Fibroblast of the aortic adventitia (primary cell): Measurements from ENCODE around the gene RWDD1. TPM values are rescaled to one million over a fixed set of nuclear protein-coding genes. Genes with fewer than 3 reads are reported as not detected.

Experiments
- DNase-seq: peaks from one replicate; pipeline ENCODE4 v3.0.0-alpha.2; 2010; ENCODE audit warnings: low read depth
- H3K4me3 ChIP-seq: 2 replicates; pipeline ENCODE4 v1.5.1; 2011; ENCODE audit warnings: low read depth, mild to moderate bottlenecking, control low read depth, low read length, moderate library complexity
- CTCF ChIP-seq: IDR thresholded peaks from 2 replicates; pipeline ENCODE4 v1.5.1; 2011; ENCODE audit warnings: mild to moderate bottlenecking, low read length, control low read depth, inconsistent platforms; ENCODE audit not compliant: insufficient read depth
- total RNA-seq: library from RNA; depleted of rRNA; stranded (reverse); fragments of >200 nt; gene quantifications from 2 replicates; pipeline ENCODE4 v1.2.3, GENCODE V29; 2012; ENCODE audit warnings: low replicate concordance

The RWDD1 gene
- total RNA-seq, 1 donor: 66.9 TPM

- no peak for TF ChIP-seq CTCF
- DNase-seq: no peak
- H3K4me3 ChIP-seq: peak overlapping the region; percentile 22
These were observed 6.1 kb upstream of the RWDD1 start for GRCh38 chr6:116564921-116565872.

GRCh38 chr6:116568111-116568510 lies 3.2 kb upstream of the RWDD1 start:
- H3K4me3 ChIP-seq: no peak overlapping the region
- peak; percentile 33 for DNase-seq
- no peak for TF ChIP-seq CTCF

GRCh38 chr6:116568821-116569755 lies 2.2 kb upstream of the RWDD1 start:
- TF ChIP-seq CTCF: no peak
- no peak overlapping the region for H3K4me3 ChIP-seq
- no peak for DNase-seq

- TF ChIP-seq CTCF: no peak
- peak overlapping the region; percentile 98 for H3K4me3 ChIP-seq
- DNase-seq: no peak
These were observed 338 bp downstream of the RWDD1 start for GRCh38 chr6:116571683-116572000.

GRCh38 chr6:116572162-116572561 lies 858 bp downstream of the RWDD1 start:
- TF ChIP-seq CTCF: no peak
- peak; percentile 47 for DNase-seq
- H3K4me3 ChIP-seq: peak overlapping the region; percentile 98

GRCh38 chr6:116575227-116575626 lies 3.9 kb downstream of the RWDD1 start:
- H3K4me3 ChIP-seq: no peak overlapping the region
- no peak for DNase-seq
- TF ChIP-seq CTCF: no peak
